ENCODE data around the gene PLEKHB1. TPM values are rescaled to one million over a fixed set of nuclear protein-coding genes. Genes with fewer than 3 reads are reported as not detected.
A peak's percentile ranks its signal among the peaks of the same experiment; 100 is the strongest.

The PLEKHB1 gene
- total RNA-seq, 1 experiment from 2014 or later: 37.1 TPM

- H2BK15ac ChIP-seq (ENCODE audit: low read depth, low read length): no peak overlapping the region
Observed at GRCh38 chr11:73693899-73694525, 47.6 kb downstream of the PLEKHB1 start.

More at GRCh38 chr11:73693899-73694525, 47.6 kb downstream of the PLEKHB1 start:
- Histone ChIP-seq H3K18ac (ENCODE audit: insufficient read length, low read depth, low read length) (no peak overlapping the region), H3T11ph (ENCODE audit: low read length) (no peak overlapping the region), H3K23me2 (ENCODE audit: insufficient read length, low read depth, low read length, poor library complexity, severe bottlenecking) (no peaks in the 10 kb centered on the region), H4K5ac (ENCODE audit: insufficient read length, low read depth, low read length) (no peak overlapping the region), H3K9ac (ENCODE audit: extremely low read depth, insufficient read length, low read length) (no peak overlapping the region), H3K4me2 (ENCODE audit: insufficient read depth, insufficient read length, low read length) (no peak overlapping the region), H3K27me3 (ENCODE audit: insufficient read depth, low read length) (no peaks in the 10 kb centered on the region), H4K8ac (replicated peaks; ENCODE audit: insufficient read length, low read depth, low read length) (no peak overlapping the region), H3K9me3 (ENCODE audit: control insufficient read depth, low read depth, low read length) (no peaks in the 10 kb centered on the region), H2BK12ac (ENCODE audit: insufficient read length, low read depth, low read length) (no peak overlapping the region), H2AK5ac (ENCODE audit: insufficient read length, low read length) (no peak overlapping the region), H2BK120ac (ENCODE audit: low read depth, low read length, poor library complexity, severe bottlenecking) (no peak overlapping the region), H4K20me1 (ENCODE audit: control insufficient read depth, insufficient read depth, insufficient read length) (no peaks in the 10 kb centered on the region), H2BK20ac (ENCODE audit: low read depth, low read length, poor library complexity, severe bottlenecking) (no peak overlapping the region), H3K79me1 (ENCODE audit: insufficient read depth, low read depth, low read length, poor library complexity, severe bottlenecking) (no peaks in the 10 kb centered on the region), H3K4me1 (ENCODE audit: insufficient read depth, low read length) (no peaks in the 10 kb centered on the region), H3K14ac (ENCODE audit: insufficient read depth, low read length) (no peak overlapping the region), H2AFZ (ENCODE audit: low read length) (no peak overlapping the region), H4K91ac (ENCODE audit: insufficient read length, low read depth, low read length) (no peak overlapping the region), H3K27ac (ENCODE audit: insufficient read length, low read depth, low read length) (no peak overlapping the region), H3K23ac (ENCODE audit: insufficient read length, low read depth, low read length) (no peak overlapping the region), H3K56ac (ENCODE audit: insufficient read length, low read depth, low read length) (no peak overlapping the region), H3K4ac (ENCODE audit: low read depth, low read length) (no peak overlapping the region), H3K79me2 (ENCODE audit: insufficient read depth, low read length) (no peaks in the 10 kb centered on the region), H2BK5ac (ENCODE audit: insufficient read length, low read length) (no peak overlapping the region)
- Mint-ChIP-seq H3K4me3 (no peak overlapping the region), H3K36me3 (ENCODE audit: insufficient read depth in 1 of 3, low read depth in 3 of 3) (peaks cover 0 to 18% (median 0%) of the 10 kb centered on the region in 3 experiments; a peak in 2 of 7 replicates), H3K9me3 (no peaks in the 10 kb centered on the region), H3K4me1 (no peaks in the 10 kb centered on the region), H3K27ac (peak overlapping the region in 1 of 3 experiments; percentile 48; a peak in 1 of 7 replicates), H3K27me3 (ENCODE audit: low read depth) (no peaks in the 10 kb centered on the region)
- WGBS (ENCODE audit: extremely low coverage, insufficient read length, low lambda C conversion rate): no CpG with 5 or more reads among the region's 4 CpGs
- no peak for TF ChIP-seq CTCF (conservative IDR thresholded peaks at IDR 0.05)
- DNase-seq: no peak

Measured in H9 (cell line).